Activated naive CD4-positive, alpha-beta T cell treated with anti-CD3 and anti-CD28 coated beads, Interleukin-2, amount 10 ng/mL, durations not matched to agents 7 days and 5 days (primary cell): ENCODE measurements around the gene CHD6.
A peak's percentile ranks its signal among the peaks of the same experiment; 100 is the strongest.

Experiments
- CTCF ChIA-PET: fragments of 350-600 bp; sonication (Branson Sonifier 250); formaldehyde crosslinking; loops from one replicate; lab custom pipeline; 2021; ENCODE audit warnings: antibody characterized with exemption; lab: Charles Lee
- DNase-seq: peaks from one replicate; pipeline ENCODE4 v3.0.0-alpha.2; 2020
- H3K27ac Mint-ChIP-seq: one replicate; pipeline ENCODE4 v1.8.0; 2021; ENCODE audit warnings: mild to moderate bottlenecking, moderate library complexity, mixed read lengths
- H3K27me3 Mint-ChIP-seq: one replicate; pipeline ENCODE4 v1.8.0; 2021; ENCODE audit warnings: mild to moderate bottlenecking, mixed read lengths
- H3K36me3 Mint-ChIP-seq: one replicate; pipeline ENCODE4 v1.8.0; 2021; ENCODE audit warnings: mixed read lengths
- H3K4me1 Mint-ChIP-seq: one replicate; pipeline ENCODE4 v1.8.0; 2021; ENCODE audit warnings: mixed read lengths
- H3K4me3 Mint-ChIP-seq: one replicate; pipeline ENCODE4 v1.8.0; 2021; ENCODE audit warnings: mild to moderate bottlenecking, moderate library complexity, mixed read lengths
- H3K9me3 Mint-ChIP-seq: one replicate; pipeline ENCODE4 v1.8.0; 2021; ENCODE audit warnings: mixed read lengths

Gene CHD6

DNA sequence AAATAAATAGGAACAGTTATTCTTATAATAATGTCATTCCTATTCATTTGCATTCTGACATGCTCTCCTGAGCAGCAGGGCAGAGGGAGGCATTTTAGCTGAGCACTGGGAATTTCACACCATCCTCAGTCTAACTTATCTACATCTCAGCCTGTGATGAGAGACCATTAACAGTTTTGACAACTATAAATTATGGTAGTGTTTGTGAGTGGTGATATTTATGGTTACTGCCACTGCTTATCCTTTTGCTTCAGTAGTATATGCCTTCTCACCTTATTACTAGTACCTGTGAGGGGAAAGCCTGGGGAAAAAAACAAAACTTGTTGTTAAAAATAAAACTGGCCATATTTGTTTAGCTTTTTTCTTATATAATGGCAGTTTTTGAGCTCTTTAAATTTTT lies 17.0 kb upstream of the CHD6 start:
- no peak overlapping the region for H3K4me3 Mint-ChIP-seq
- no peaks in the 10 kb centered on the region for H3K36me3 Mint-ChIP-seq
- CTCF ChIA-PET: no interaction called here
- no peaks in the 10 kb centered on the region for H3K9me3 Mint-ChIP-seq
- H3K27me3 Mint-ChIP-seq: peaks cover 5% of the 10 kb centered on the region
- no peak for DNase-seq
- H3K27ac Mint-ChIP-seq: no peak overlapping the region
- H3K4me1 Mint-ChIP-seq: no peaks in the 10 kb centered on the region

DNA sequence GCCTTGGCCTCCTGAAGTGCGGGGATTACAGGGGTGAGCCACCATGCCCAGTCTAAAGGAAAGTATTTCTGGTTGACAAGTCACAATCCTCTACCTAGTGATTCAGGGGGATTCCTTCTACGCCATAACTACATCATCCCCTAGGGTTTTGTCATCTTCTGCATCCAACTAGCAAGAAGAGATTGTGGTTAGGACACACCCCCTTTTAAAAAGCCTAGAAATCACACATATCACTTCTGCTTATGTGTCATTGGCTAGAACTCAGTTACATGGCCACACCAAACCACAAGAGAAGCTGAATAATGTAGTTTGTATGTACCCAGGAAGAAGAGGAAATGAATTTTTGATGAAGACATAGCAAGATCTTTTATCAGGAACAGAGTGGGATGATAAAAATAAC lies 14.7 kb upstream of the CHD6 start:
- DNase-seq: no peak
- no peaks in the 10 kb centered on the region for H3K9me3 Mint-ChIP-seq
- H3K4me1 Mint-ChIP-seq: no peaks in the 10 kb centered on the region
- H3K4me3 Mint-ChIP-seq: no peak overlapping the region
- no peaks in the 10 kb centered on the region for H3K36me3 Mint-ChIP-seq
- CTCF ChIA-PET: no interaction called here
- H3K27ac Mint-ChIP-seq: no peak overlapping the region
- H3K27me3 Mint-ChIP-seq: no peaks in the 10 kb centered on the region

DNA sequence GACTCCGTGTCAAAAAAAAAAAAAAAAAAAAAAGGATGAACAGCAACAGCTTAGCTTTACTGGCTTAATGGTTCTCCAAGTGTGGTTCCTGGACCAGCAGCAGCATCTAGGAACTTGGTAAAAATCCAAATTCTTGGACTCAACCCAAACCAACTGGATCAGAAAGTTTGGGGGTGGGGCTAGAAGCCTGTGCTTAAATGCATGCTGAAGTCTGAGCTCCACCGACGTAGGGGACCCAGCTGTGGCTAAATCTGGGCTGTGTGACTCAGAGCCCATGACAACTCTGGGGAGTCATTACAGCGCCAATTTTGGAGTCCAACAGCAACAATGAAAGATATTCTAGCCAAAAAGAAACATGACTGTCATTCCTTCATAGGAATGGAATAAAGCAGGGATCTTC lies 13.6 kb upstream of the CHD6 start:
- CTCF ChIA-PET: no interaction called here
- Mint-ChIP-seq H3K4me1 (no peaks in the 10 kb centered on the region), H3K27ac (no peak overlapping the region), H3K9me3 (no peaks in the 10 kb centered on the region), H3K4me3 (no peak overlapping the region), H3K36me3 (no peaks in the 10 kb centered on the region), H3K27me3 (no peaks in the 10 kb centered on the region)
- DNase-seq: no peak

DNA sequence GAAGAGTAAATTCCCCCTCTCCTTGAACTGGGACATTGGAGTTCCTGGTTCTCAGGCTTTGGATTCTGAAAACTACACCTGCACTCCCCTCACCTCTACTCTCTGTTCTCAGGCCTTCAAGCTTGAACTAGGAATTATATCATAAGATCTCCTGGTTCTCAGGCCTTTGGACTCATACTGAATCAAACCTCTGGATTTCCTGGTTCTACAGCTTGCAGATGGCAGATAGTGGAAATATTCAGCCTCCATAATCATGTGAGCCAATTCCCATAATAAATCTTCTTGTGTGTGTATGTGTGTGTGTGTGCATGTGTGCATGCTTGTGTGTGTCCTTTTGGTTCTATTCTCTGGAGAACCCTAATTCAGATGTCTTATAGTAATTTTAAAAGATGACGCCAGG lies 12.7 kb upstream of the CHD6 start:
- H3K4me1 Mint-ChIP-seq: no peaks in the 10 kb centered on the region
- no peaks in the 10 kb centered on the region for H3K27me3 Mint-ChIP-seq
- CTCF ChIA-PET: no interaction called here
- DNase-seq: no peak
- no peak overlapping the region for H3K27ac Mint-ChIP-seq
- no peak overlapping the region for H3K4me3 Mint-ChIP-seq
- H3K36me3 Mint-ChIP-seq: no peaks in the 10 kb centered on the region
- H3K9me3 Mint-ChIP-seq: no peaks in the 10 kb centered on the region

DNA sequence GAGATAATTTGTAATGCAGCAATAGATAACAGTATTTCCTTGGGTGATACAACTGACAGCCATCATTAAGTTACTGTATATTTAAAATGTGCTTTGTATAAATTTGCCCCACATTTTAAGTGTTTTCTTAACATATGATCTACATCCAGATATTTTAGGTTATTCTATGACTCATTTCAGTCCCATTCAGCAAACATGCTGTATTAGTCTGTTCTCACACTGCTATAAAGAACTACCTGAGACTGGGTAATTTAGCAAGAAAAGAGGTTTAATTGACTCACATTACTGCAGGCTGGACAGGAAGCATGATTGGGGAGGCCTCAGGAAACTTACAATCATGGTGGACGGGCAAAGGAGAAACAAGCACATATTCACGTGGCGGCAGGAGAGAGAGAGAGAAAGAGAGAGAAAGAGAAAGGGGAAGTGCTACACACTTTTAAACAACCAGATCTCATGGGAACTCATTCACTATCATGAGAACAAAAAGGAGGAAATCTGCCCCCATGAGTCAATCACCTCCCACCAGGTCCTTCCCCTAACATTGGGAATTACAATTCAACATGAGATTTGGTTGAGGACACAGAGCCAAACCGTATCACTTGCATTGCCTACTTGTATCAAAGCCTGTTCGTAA lies 9.6 kb upstream of the CHD6 start:
- H3K27ac Mint-ChIP-seq: no peak overlapping the region
- H3K27me3 Mint-ChIP-seq: peaks cover 4% of the 10 kb centered on the region
- CTCF ChIA-PET: no interaction called here
- H3K4me1 Mint-ChIP-seq: no peaks in the 10 kb centered on the region
- H3K36me3 Mint-ChIP-seq: no peaks in the 10 kb centered on the region
- no peak overlapping the region for H3K4me3 Mint-ChIP-seq
- no peak for DNase-seq
- no peaks in the 10 kb centered on the region for H3K9me3 Mint-ChIP-seq

DNA sequence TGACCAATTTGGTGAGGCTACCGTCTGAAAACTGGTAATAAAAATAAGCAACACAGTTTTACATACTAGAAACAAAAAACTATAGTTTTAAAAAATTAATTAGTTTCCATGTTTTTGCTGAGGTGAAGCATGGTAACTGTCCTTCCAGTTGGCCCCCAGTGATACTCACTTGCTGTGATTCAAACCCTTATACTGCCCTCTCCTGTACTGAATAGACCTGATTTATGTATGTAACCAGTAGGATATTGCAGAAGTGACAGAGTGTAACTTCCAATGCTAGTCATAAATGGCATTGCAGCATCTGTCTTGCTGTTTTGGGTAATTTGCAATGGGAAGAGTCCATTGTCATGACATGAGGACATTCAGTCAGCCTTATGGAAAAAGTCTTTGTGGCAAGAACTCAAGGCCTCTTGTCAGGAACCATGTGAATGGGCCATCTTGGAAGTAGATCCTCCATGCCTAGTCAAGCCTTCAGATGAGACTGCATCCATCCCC lies 8.9 kb upstream of the CHD6 start:
- DNase-seq: no peak
- CTCF ChIA-PET: no interaction called here
- Mint-ChIP-seq H3K4me3 (no peak overlapping the region), H3K27me3 (peaks cover 4% of the 10 kb centered on the region), H3K27ac (no peak overlapping the region), H3K9me3 (no peaks in the 10 kb centered on the region), H3K4me1 (no peaks in the 10 kb centered on the region), H3K36me3 (no peaks in the 10 kb centered on the region)

DNA sequence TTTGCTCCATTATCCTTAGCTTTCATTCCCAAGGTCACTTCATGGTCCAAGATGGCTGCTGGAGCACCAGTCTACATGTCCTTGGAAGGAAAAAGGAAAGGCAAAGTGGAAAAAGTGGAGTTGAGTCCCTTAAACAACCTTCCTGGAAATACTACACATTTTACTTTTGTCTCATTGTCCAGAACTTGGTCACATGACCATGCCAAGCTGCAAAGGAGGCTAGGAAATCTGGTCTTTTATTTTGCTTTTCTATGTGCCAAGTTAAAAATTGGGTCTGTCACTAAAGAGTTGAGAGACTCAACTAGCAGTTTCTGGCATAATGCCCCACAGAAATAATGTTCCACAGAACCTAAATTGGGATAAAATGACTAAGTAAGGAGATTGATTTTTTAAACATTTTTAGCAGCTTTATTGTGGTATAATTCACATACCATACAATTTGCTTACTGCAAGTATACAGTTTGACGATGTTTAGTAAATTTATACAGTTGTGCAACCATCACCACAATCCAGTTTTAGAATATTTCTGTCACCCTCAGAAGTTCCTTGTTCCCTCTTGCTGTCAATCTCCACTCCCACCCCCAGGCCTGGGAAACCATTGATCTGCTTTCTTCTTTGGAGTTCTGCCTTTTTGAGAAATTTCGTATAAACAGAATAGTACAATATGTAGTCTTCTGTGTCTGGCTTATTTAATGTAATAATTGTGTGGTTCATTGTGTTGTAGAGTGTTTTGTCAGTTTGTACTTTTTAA lies 5.6 kb upstream of the CHD6 start:
- Mint-ChIP-seq H3K27ac (no peak overlapping the region), H3K4me3 (no peak overlapping the region), H3K9me3 (no peaks in the 10 kb centered on the region), H3K27me3 (peaks cover 13% of the 10 kb centered on the region), H3K36me3 (no peaks in the 10 kb centered on the region), H3K4me1 (peaks cover 10% of the 10 kb centered on the region)
- CTCF ChIA-PET: no interaction called here
- no peak for DNase-seq

DNA sequence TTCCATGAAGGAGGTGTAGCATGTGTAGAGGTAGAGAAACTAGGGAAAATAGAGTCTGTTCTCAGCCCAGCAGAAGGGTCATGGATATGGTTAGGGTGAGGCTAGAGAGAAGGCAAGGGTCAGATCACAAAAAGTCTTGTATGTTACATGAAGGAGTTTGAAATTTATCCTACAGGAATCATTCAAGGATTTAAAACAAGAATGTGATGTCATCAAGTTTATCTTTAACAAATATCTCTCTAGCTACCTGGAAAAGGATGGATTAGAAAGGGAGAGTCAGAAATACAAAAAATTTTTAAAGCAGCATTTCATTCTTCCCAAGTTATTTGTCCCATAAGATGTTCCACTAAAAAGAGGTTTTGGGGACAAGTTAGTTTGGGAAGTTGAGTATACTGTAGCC lies 4.4 kb upstream of the CHD6 start:
- Mint-ChIP-seq H3K27me3 (peaks cover 13% of the 10 kb centered on the region), H3K9me3 (no peaks in the 10 kb centered on the region), H3K27ac (no peak overlapping the region), H3K4me1 (peaks cover 10% of the 10 kb centered on the region), H3K4me3 (no peak overlapping the region), H3K36me3 (no peaks in the 10 kb centered on the region)
- CTCF ChIA-PET: no interaction called here
- DNase-seq: no peak

DNA sequence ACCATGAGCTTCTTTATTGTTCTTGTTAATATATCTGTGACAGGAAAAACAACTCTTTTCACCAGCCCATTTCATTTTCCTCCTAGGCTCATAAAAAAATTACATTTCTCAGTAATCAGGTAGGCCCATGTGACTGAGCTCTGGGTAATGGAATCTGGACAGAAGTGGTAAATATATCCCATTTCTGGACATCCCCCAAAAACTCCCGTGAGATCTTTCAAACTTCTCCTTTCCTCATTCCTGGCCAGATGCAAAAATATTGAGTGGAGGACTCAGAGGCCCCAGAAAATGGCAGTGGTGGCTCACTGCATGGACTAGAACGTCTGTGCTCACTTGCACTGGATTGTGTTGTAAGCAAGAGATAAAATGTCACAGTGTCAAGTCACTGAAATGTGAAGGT lies 3.8 kb upstream of the CHD6 start:
- peaks cover 13% of the 10 kb centered on the region for H3K27me3 Mint-ChIP-seq
- H3K27ac Mint-ChIP-seq: no peak overlapping the region
- DNase-seq: no peak
- no peaks in the 10 kb centered on the region for H3K9me3 Mint-ChIP-seq
- H3K4me1 Mint-ChIP-seq: peaks cover 15% of the 10 kb centered on the region
- peaks cover 1% of the 10 kb centered on the region for H3K36me3 Mint-ChIP-seq
- no peak overlapping the region for H3K4me3 Mint-ChIP-seq
- CTCF ChIA-PET: interaction anchor here (1.2 kb wide), 1 partner anchor 15 kb away, joined by 3 read pairs; no protein-coding TSS in a partner anchor

DNA sequence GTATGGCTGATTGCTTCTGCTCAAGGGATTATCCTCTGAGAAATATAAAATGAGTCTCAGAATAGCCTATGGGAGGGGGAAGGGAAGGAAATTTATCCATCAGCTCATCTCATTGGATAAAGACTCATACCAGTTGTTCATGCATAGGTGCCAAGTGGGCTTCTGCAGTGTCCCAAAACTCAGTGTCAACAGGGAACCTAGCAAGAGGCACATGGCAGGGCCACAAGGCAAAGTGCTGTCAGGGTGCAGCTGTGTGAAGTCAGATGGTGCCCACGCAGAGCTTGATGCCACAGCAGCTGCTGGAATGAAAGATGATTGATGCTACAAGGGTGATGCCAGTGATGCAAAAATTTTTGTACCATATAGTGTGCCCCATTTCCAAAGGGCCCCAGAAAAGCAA lies 3.2 kb upstream of the CHD6 start:
- peaks cover 20% of the 10 kb centered on the region for H3K4me1 Mint-ChIP-seq
- CTCF ChIA-PET: interaction anchor here (1.2 kb wide), 1 partner anchor 14 kb away, joined by 3 read pairs; no protein-coding TSS in a partner anchor
- H3K4me3 Mint-ChIP-seq: no peak overlapping the region
- H3K27ac Mint-ChIP-seq: no peak overlapping the region
- peaks cover 13% of the 10 kb centered on the region for H3K27me3 Mint-ChIP-seq
- DNase-seq: no peak
- H3K9me3 Mint-ChIP-seq: no peaks in the 10 kb centered on the region
- H3K36me3 Mint-ChIP-seq: peaks cover 1% of the 10 kb centered on the region

DNA sequence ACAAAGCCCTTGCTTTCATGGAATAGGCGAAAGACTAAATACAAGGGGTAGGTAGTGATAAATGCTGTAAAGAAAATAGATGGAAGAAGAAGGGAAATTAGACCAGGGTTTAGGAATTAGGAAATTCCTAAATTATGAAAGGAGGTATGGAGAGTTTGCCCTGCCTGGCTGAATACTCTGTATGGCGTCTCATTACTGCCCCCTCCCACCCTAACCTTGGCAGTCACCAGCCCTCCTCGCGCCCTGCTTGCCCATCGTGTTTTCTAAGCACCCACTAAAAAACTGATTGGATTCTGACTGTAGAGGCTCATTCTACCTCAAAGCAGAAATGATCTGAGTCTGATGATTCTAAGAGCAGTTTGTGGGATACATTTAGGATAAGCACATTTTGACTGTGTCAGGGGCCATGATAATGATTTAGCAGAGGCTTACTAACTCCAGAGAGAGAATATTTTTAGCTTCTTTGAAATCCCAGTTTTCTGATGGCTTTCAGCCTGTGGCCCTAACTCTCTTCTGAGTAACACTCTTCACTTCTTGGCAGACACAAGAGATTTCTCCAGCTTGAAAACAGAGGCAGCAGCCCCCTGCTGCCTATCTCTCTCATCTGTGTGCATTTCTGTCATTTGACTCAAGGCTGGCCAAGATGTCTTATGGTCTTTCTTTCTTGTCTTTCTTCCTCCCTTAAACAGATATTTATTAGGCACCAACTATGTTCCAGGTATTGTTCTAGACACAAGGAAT lies 1.4 kb upstream of the CHD6 start:
- H3K27ac Mint-ChIP-seq: no peak overlapping the region
- CTCF ChIA-PET: no interaction called here
- H3K4me1 Mint-ChIP-seq: peaks cover 38% of the 10 kb centered on the region

DNA sequence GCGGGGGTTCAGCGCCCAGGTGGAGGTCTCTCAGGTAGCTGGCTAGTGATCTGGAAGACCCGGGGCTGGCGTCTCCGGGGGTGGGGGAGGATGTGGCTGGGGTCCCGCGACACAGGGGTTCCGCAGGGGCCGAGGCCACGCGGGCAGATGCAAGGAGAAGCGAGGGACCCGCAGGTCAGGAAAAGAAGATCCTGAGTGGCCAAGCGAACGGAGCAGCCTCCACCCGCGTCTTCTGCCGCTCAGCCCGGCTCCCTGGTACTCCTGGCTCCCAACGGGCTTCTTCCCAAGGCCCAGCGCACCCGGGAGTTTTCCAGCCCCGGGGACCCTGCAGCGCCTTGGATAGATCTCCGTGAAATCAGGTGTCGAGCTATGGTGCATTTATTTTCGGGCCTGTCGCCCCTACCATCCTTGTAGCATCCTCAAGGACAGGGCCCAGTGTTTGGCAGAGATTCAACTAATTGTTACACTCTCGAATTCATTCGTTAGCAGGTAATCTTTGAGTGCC lies 682 bp upstream of the CHD6 start:
- Mint-ChIP-seq H3K27me3 (peaks cover 9% of the 10 kb centered on the region), H3K27ac (peak overlapping the region; percentile 49), H3K4me3 (peak overlapping the region; percentile 65), H3K4me1 (peaks cover 41% of the 10 kb centered on the region), H3K36me3 (peaks cover 3% of the 10 kb centered on the region), H3K9me3 (no peaks in the 10 kb centered on the region)
- no peak for DNase-seq
- CTCF ChIA-PET: interaction anchor here (0.6 kb wide), 1 partner anchor 74 kb away, joined by 3 read pairs; no protein-coding TSS in a partner anchor

More for the DNA sequence above, 1.4 kb upstream of the CHD6 start:
- DNase-seq: no peak
- Mint-ChIP-seq H3K4me3 (peak overlapping the region; percentile 65), H3K9me3 (no peaks in the 10 kb centered on the region), H3K36me3 (peaks cover 3% of the 10 kb centered on the region), H3K27me3 (peaks cover 9% of the 10 kb centered on the region)

DNA sequence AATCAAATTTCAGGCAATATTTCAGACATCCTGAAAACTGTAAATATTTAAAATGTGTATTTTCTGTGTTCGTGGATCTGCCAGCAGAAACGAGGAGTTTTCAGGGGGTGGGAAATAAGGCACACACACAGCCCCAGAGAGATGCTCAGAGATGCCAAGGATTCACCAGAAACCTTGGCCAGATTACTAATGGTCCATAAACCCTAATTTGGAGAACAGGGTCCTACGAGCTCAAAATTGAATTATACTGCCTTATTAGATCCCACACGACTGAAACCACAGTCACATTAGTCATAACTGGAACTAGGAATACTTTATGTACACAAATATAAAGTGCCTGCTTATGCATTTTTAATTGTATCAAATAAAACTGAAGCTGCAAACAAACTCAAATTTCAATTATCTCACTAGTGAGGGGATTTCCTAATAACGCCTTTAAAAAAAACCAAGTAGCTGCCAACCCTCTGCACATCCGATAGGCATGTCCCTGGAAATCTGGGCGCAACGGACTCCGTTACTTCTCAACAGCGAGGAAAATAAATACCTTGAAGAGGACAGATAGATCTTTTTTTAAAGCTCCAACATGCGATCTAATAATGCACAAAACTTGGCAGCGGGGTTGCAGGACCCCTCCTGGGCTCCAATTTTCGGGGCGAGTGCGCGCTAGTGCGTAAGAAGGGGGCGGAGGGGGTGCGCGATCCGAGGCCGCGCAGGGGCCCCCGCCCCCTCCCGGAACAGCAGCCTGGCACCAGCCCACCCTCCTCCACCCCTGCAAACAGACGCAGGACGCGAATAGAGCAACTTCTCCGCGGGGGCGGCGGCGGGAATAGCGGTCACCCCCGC lies 897 bp downstream of the CHD6 start:
- peaks cover 3% of the 10 kb centered on the region for H3K36me3 Mint-ChIP-seq
- peaks cover 41% of the 10 kb centered on the region for H3K4me1 Mint-ChIP-seq
- CTCF ChIA-PET: no interaction called here
- H3K27ac Mint-ChIP-seq: peak overlapping the region; percentile 86
- peak; percentile 70 for DNase-seq
- peaks cover 9% of the 10 kb centered on the region for H3K27me3 Mint-ChIP-seq
- no peaks in the 10 kb centered on the region for H3K9me3 Mint-ChIP-seq
- peak overlapping the region; percentile 91 for H3K4me3 Mint-ChIP-seq
